ENCODE measurements around the gene SRSF5.

The SRSF5 gene

DNA sequence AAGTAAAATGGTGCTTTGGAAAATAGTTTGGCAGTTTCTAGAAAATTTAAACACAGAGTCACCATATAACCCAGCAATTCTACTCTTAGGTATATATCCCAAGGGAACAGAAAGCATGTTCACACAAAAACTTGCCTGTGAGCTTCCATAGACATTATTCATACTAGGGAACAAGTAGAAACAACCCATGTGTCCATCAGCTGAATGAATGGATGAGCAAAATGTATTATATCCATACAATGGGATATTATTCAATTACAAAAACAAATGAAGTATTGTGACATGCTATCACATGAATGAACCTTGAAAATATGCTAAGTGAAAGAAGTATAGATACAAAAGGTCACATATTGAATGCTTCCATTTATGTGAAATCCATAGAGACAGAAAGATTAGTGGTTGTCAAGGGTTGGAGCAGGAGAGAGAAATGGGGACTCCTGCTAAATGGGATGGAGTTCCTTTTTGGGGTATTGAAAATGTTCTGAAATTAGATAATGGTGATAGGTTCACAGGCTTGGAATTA, 22.2 kb downstream of the SRSF5 start:
- no peaks in the 10 kb centered on the region for H3K9me3 ChIP-seq (ENCODE audit: control insufficient read depth, low read length)
- no peak for DNase-seq (ENCODE audit: low read depth)
- no peaks in the 10 kb centered on the region for H3K36me3 ChIP-seq (ENCODE audit: control insufficient read depth, insufficient read depth, low read length, severe bottlenecking)
- H3K4me3 ChIP-seq (ENCODE audit: low read length) = no peak overlapping the region
- H3K4me1 ChIP-seq (ENCODE audit: control insufficient read depth, insufficient read depth, low read length) = no peaks in the 10 kb centered on the region
- H3K9ac ChIP-seq (ENCODE audit: low read length) = no peak overlapping the region
- H3K27me3 ChIP-seq (replicated peaks; ENCODE audit: control insufficient read depth, insufficient read depth, low read length) = no peaks in the 10 kb centered on the region

DNA sequence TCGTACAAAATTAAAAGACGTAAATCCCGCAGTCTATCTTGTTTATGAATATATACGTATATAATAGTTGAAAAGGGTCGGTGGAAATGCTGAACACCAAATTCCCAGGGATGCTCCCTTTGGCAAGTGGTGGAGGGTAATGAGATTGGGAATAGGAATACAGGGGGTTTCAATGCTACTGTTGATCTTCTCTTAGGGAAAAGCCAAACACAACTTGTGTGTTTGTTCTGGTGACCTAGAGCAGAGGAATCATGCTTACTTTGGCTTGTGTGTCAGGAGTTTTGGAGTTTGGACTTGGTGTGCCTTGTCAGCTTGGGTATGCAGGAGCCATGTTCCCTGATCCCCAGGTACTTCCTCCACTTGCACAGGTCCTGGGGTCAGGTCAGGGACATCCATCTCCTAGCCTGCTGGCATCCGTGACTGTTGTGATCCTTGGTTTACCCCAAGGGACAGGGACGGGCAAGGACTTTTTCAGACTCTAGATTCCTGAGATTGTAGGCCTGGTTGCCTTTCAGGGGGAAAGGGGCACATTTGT, 26.0 kb downstream of the SRSF5 start:
- Histone ChIP-seq H3K36me3 (ENCODE audit: control insufficient read depth, insufficient read depth, low read length, severe bottlenecking) (no peaks in the 10 kb centered on the region), H3K9me3 (ENCODE audit: control insufficient read depth, low read length) (no peaks in the 10 kb centered on the region), H3K4me1 (ENCODE audit: control insufficient read depth, insufficient read depth, low read length) (peaks cover 13% of the 10 kb centered on the region), H3K4me3 (ENCODE audit: low read length) (no peak overlapping the region), H3K27me3 (replicated peaks; ENCODE audit: control insufficient read depth, insufficient read depth, low read length) (peaks cover 8% of the 10 kb centered on the region), H3K9ac (ENCODE audit: low read length) (no peak overlapping the region)
- DNase-seq (ENCODE audit: low read depth) = no peak

DNA sequence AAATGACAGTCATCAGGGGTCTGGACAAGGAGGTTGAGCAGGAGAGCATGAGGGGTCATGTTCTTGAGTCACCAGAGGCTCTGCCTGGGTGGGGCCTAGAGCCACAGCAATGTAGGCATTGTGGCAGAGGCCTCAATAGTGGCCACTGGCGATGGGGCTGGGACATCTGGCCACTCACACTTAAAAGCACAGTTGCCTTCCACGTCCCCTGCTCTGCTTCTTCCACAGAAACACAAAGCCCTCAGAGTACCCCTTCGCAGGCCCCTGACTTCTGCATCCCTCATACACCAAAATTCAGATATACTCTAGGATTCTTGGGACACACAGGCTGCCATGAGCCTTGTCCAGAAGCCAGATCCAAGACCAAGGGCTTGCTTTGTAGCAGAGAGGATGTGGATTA, 27.8 kb downstream of the SRSF5 start:
- Histone ChIP-seq H3K4me3 (ENCODE audit: low read length) (no peak overlapping the region), H3K4me1 (ENCODE audit: control insufficient read depth, insufficient read depth, low read length) (peaks cover 15% of the 10 kb centered on the region), H3K27me3 (replicated peaks; ENCODE audit: control insufficient read depth, insufficient read depth, low read length) (peaks cover 8% of the 10 kb centered on the region), H3K36me3 (ENCODE audit: control insufficient read depth, insufficient read depth, low read length, severe bottlenecking) (no peaks in the 10 kb centered on the region), H3K9ac (ENCODE audit: low read length) (no peak overlapping the region), H3K9me3 (ENCODE audit: control insufficient read depth, low read length) (no peaks in the 10 kb centered on the region)
- no peak for DNase-seq (ENCODE audit: low read depth)

DNA sequence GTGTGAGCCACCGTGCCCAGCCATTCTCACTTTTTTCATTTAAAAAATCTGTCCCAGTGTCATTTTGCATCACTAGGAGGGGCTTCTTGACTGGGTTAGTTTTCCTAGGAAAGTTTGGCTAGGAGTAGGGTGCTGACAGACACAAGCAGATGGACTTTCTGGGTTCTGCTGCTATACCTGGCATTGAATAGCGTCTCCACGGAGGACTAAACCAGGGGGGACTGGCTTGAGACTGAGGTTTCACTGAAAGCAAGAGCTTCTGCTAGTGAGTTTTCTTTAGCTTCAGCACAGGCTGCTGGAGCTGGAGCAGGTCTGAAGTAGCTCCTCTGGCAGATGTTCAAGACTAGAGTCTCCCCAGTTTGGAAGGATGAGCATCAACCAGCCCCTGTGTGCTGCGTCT, 28.7 kb downstream of the SRSF5 start:
- Histone ChIP-seq H3K9me3 (ENCODE audit: control insufficient read depth, low read length) (no peaks in the 10 kb centered on the region), H3K27me3 (replicated peaks; ENCODE audit: control insufficient read depth, insufficient read depth, low read length) (peaks cover 8% of the 10 kb centered on the region), H3K4me1 (ENCODE audit: control insufficient read depth, insufficient read depth, low read length) (peaks cover 15% of the 10 kb centered on the region), H3K36me3 (ENCODE audit: control insufficient read depth, insufficient read depth, low read length, severe bottlenecking) (no peaks in the 10 kb centered on the region), H3K9ac (ENCODE audit: low read length) (no peak overlapping the region), H3K4me3 (ENCODE audit: low read length) (no peak overlapping the region)
- DNase-seq (ENCODE audit: low read depth) = no peak

DNA sequence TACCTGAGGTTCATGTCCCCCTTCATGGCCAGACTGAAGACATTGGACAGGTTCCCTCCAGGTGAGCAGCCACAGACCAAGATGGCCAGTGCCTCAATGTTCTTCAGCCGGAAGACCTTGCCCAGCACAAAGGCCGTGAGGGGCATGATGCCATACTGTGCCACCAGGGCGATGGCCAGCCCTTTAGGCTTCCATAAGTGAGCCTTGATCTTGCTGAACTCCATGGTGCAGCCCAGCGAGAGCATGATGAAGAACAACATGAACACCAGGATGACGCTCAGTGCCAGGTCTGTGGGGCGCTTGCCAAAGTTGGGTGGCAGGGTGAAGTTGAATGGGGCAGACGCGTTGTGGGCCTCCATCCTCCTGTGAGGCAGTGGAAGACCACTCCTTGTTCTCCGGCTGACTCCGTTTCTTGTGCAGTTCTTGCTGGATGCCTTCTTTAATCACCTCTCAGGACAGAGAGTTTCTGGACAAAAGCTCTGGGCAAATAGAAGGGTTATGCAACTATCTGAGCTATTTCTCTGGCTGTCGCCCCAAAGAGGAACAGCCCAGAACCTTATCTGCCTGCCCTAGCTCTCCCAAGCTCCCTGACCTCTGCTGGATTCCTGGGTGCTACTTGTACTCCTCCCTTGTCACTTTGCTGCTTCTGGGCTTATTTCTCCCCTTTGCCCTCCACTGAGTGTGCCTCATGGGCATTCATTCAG, 30.0 kb downstream of the SRSF5 start, which contains the start of gene SLC10A1:
Gene SLC10A1 (minus strand): TSS at position 445 of the 704 bp plus-strand sequence. CDS start 86 bp downstream, at position 359.
- Histone ChIP-seq H3K27me3 (replicated peaks; ENCODE audit: control insufficient read depth, insufficient read depth, low read length) (peaks cover 8% of the 10 kb centered on the region), H3K4me3 (ENCODE audit: low read length) (no peak within 1 kb of the TSS), H3K4me1 (ENCODE audit: control insufficient read depth, insufficient read depth, low read length) (peaks cover 15% of the 10 kb centered on the region), H3K36me3 (ENCODE audit: control insufficient read depth, insufficient read depth, low read length, severe bottlenecking) (no peaks in the 10 kb centered on the region), H3K9ac (ENCODE audit: low read length) (no peak within 1 kb of the TSS), H3K9me3 (ENCODE audit: control insufficient read depth, low read length) (peaks cover 7% of the 10 kb centered on the region)
- no peak for DNase-seq (ENCODE audit: low read depth)

DNA sequence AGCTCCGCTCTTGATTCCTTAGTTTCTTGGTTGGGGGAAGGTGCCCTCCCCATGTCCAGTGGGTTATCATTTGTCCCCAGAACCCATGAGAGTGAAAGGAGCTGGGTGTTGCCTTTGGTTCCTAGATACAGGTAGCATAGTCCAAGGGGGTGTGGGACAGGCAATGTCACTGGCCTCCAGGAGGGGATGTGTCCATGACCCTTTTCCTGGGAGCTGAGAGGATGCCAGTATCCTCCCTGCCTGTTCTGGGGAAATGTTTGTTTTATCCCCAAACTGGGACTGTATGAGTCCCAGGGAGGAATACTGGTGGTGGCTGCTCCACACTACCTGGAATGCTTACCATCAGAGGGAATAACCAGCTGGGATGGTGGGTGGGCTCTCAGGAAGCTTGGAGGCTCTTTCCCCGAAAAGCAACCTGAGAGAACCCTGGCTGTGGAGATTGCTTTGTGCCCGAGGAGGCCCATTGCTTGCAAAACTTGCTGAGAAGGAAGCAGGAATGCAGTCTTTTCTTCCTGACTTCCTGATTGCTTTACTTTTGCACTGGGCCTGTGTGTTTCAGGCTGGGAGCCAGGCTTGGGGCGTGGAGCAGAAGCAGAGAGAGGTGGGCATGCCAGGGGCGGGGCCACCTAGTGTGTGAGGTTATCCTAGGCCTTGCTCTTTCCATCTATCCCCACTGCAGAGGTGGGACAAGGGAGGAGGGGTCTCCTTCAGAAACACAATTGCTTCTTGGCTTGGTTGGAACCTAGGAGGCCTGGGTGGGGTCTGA, 30.8 kb downstream of the SRSF5 start:
- Histone ChIP-seq H3K4me3 (ENCODE audit: low read length) (no peak overlapping the region), H3K27me3 (replicated peaks; ENCODE audit: control insufficient read depth, insufficient read depth, low read length) (peaks cover 9% of the 10 kb centered on the region), H3K36me3 (ENCODE audit: control insufficient read depth, insufficient read depth, low read length, severe bottlenecking) (no peaks in the 10 kb centered on the region), H3K9me3 (ENCODE audit: control insufficient read depth, low read length) (peaks cover 7% of the 10 kb centered on the region), H3K4me1 (ENCODE audit: control insufficient read depth, insufficient read depth, low read length) (peaks cover 15% of the 10 kb centered on the region), H3K9ac (ENCODE audit: low read length) (no peak overlapping the region)
- DNase-seq (ENCODE audit: low read depth) = no peak

DNA sequence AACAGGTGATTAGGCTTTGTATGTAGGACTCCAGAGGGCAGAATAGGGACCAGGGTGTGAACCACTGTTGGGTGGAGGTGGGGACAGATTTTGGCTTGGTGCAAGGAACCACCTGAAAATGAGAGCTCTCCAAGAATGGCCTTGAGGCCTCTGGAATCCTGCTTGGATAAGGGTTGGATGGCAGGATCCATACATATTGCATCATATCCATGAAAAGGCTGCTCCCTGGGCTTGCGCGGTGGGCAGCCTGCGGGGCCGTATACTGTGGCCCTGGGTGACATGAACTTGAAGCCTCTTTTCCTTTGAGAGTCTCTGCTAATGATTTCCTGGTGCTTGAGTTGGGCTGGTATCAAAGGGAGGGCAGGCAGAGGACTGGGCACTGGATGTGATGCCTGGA, 31.4 kb downstream of the SRSF5 start:
- Histone ChIP-seq H3K27me3 (replicated peaks; ENCODE audit: control insufficient read depth, insufficient read depth, low read length) (peaks cover 11% of the 10 kb centered on the region), H3K36me3 (ENCODE audit: control insufficient read depth, insufficient read depth, low read length, severe bottlenecking) (no peaks in the 10 kb centered on the region), H3K9me3 (ENCODE audit: control insufficient read depth, low read length) (peaks cover 7% of the 10 kb centered on the region), H3K9ac (ENCODE audit: low read length) (no peak overlapping the region), H3K4me1 (ENCODE audit: control insufficient read depth, insufficient read depth, low read length) (peaks cover 15% of the 10 kb centered on the region), H3K4me3 (ENCODE audit: low read length) (no peak overlapping the region)
- DNase-seq (ENCODE audit: low read depth) = no peak

DNA sequence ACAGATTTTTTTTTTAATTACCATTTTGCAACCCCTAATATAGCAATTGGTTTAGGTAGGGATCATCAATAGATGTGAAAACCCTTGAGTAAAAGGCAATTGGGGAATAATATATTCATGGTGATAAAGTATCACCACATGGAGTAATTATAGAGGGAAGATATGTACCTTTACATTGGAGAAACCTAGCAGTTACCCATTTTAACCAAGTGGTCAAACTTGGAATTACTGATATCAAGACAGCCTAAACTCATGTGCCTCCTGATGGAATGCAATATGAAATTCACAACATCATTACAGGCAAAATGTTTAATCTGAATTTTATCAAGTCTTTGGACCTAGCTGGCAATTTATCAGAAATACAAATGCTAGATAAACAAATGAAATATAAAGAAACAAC, 36.8 kb downstream of the SRSF5 start:
- Histone ChIP-seq H3K9me3 (ENCODE audit: control insufficient read depth, low read length) (peaks cover 7% of the 10 kb centered on the region), H3K36me3 (ENCODE audit: control insufficient read depth, insufficient read depth, low read length, severe bottlenecking) (no peaks in the 10 kb centered on the region), H3K4me3 (ENCODE audit: low read length) (no peak overlapping the region), H3K27me3 (replicated peaks; ENCODE audit: control insufficient read depth, insufficient read depth, low read length) (peaks cover 4% of the 10 kb centered on the region), H3K4me1 (ENCODE audit: control insufficient read depth, insufficient read depth, low read length) (no peaks in the 10 kb centered on the region), H3K9ac (ENCODE audit: low read length) (no peak overlapping the region)
- DNase-seq (ENCODE audit: low read depth) = no peak

DNA sequence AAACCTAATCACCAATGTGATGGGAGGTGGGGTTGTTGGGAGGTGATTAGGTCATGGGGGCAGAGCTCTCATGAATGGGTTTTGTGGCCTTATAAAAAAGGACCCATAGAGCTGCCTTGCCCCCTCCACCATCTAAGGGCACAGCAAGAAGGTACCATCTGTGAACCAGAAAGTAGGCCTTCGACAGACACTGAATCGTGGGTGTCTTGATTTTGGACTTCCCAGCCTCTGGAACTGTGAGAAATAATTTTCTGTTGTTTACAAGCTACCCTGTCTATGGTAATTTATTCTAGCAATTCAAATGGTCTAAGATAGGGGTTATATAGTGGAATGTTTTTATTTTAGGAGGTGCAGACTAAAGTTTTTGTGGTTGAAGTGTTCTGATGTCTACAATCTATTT, 38.0 kb downstream of the SRSF5 start:
- H3K9me3 ChIP-seq (ENCODE audit: control insufficient read depth, low read length) = peaks cover 7% of the 10 kb centered on the region
- peaks cover 4% of the 10 kb centered on the region for H3K27me3 ChIP-seq (replicated peaks; ENCODE audit: control insufficient read depth, insufficient read depth, low read length)
- no peak for DNase-seq (ENCODE audit: low read depth)
- no peaks in the 10 kb centered on the region for H3K36me3 ChIP-seq (ENCODE audit: control insufficient read depth, insufficient read depth, low read length, severe bottlenecking)
- no peak overlapping the region for H3K4me3 ChIP-seq (ENCODE audit: low read length)
- H3K4me1 ChIP-seq (ENCODE audit: control insufficient read depth, insufficient read depth, low read length) = no peaks in the 10 kb centered on the region
- no peak overlapping the region for H3K9ac ChIP-seq (ENCODE audit: low read length)

DNA sequence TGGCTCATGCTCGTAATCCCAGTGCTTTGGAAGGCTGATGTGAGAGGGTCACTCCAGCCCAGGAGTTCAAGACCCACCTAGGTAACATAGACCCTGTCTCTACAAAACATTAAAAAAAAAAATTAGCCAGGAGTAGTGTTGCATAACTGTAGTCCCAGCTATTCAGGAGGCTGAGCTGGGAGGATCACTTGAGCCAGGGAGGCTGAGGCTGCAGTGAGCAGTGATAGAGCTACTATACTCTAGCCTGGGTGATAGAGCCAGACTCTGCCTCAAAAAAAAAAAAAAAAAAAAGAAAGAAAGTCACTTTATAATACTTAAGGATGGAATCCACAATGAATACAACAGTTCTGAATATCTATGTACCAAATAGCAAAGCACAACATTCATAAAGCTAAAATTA, 40.2 kb downstream of the SRSF5 start:
- Histone ChIP-seq H3K4me3 (ENCODE audit: low read length) (no peak overlapping the region), H3K4me1 (ENCODE audit: control insufficient read depth, insufficient read depth, low read length) (no peaks in the 10 kb centered on the region), H3K36me3 (ENCODE audit: control insufficient read depth, insufficient read depth, low read length, severe bottlenecking) (no peaks in the 10 kb centered on the region), H3K9me3 (ENCODE audit: control insufficient read depth, low read length) (no peaks in the 10 kb centered on the region), H3K9ac (ENCODE audit: low read length) (no peak overlapping the region), H3K27me3 (replicated peaks; ENCODE audit: control insufficient read depth, insufficient read depth, low read length) (peaks cover 8% of the 10 kb centered on the region)
- DNase-seq (ENCODE audit: low read depth) = no peak
